ENCODE results near the gene PODN.

PODN gene

DNA sequence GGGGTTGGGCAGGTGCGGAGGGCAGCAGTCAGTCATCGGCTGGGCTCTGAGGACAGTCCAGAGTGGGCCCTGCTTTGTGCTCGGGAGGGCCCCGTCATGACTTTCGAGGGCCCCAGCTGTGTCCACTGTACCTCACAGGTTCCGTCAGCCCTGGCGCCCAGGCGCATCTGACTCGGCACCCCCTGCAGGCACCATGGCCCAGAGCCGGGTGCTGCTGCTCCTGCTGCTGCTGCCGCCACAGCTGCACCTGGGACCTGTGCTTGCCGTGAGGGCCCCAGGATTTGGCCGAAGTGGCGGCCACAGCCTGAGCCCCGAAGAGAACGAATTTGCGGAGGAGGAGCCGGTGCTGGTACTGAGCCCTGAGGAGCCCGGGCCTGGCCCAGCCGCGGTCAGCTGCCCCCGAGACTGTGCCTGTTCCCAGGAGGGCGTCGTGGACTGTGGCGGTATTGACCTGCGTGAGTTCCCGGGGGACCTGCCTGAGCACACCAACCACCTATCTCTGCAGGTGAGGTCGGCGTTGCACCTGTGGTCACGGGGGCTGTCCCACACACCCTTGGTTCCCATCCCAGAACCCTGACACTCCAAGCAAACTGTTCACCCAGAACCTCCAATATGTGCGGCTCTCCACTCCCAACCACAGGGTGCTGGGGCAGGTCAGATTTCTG, 7.8 kb downstream of the PODN start:
- no peak for DNase-seq
- TF ChIP-seq, protein P1, sequence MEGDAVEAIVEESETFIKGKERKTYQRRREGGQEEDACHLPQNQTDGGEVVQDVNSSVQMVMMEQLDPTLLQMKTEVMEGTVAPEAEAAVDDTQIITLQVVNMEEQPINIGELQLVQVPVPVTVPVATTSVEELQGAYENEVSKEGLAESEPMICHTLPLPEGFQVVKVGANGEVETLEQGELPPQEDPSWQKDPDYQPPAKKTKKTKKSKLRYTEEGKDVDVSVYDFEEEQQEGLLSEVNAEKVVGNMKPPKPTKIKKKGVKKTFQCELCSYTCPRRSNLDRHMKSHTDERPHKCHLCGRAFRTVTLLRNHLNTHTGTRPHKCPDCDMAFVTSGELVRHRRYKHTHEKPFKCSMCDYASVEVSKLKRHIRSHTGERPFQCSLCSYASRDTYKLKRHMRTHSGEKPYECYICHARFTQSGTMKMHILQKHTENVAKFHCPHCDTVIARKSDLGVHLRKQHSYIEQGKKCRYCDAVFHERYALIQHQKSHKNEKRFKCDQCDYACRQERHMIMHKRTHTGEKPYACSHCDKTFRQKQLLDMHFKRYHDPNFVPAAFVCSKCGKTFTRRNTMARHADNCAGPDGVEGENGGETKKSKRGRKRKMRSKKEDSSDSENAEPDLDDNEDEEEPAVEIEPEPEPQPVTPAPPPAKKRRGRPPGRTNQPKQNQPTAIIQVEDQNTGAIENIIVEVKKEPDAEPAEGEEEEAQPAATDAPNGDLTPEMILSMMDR (IDR thresholded peaks at IDR 0.05; ENCODE audit: low read depth, low read length), result no peak
- Histone ChIP-seq H3K9me3 (no peaks in the 10 kb centered on the region), H3K4me3 (ENCODE audit: low read depth, low read length) (no peak overlapping the region), H3K4me1 (no peaks in the 10 kb centered on the region), H3K27me3 (no peaks in the 10 kb centered on the region), H3K36me3 (no peaks in the 10 kb centered on the region)

DNA sequence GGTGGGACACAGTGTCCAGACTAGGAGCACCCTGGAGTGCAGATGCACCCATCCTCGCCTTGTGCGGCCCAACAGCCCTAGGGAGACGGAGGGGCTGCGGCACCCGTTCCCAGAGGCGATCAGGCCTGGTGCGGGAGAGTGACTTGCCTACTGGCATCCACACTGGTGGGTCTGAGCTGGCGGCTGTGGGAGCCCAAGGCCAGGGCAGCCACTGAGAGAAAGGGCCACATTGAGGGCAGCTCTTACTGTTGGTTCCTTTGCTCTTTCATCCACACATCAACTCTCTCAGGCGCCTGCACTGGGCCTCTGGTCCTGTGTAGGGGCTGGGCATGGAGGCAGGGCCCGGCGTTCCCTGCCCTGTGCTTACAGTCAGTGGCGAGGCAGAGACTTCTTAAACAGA, 8.6 kb downstream of the PODN start:
- no peaks in the 10 kb centered on the region for H3K4me1 ChIP-seq

DNA sequence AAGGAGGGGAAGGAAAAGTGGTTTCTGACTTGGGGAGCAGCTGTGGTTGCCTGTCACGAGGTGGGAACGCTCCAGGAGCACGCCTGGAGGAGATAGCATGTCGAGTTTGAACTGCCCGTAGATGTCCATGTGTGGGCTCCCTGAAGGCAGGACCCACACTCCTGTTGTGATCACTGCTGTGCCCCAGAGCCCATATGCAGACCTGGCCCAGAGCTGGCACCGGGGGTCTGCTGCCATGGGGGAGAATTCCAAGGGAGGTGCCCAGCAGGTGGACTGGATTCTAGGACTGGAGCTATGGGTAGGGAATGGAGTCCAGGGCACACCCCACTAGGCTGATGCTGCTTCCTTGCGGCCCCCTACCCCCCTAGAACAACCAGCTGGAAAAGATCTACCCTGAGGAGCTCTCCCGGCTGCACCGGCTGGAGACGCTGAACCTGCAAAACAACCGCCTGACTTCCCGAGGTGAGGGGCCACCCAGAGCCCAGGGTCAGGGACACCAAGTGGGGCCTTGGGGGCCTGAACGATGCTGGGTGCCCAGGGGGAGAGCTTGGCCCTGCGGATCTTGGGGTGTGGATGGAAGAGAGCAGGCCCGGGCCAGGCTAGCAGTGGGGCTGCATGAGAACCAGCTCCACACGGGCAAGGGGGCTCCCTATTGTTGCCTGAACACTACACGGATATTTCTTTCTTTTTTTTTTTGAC, 9.3 kb downstream of the PODN start:
- TF ChIP-seq, protein P1 (IDR thresholded peaks at IDR 0.05; ENCODE audit: low read depth, low read length), result no peak
- Histone ChIP-seq H3K4me3 (ENCODE audit: low read depth, low read length) (no peak overlapping the region), H3K27me3 (no peaks in the 10 kb centered on the region), H3K9me3 (no peaks in the 10 kb centered on the region), H3K4me1 (no peaks in the 10 kb centered on the region), H3K36me3 (no peaks in the 10 kb centered on the region)
- no peak for DNase-seq

More for the DNA sequence above, 8.6 kb downstream of the PODN start:
- TF ChIP-seq, protein P1 (IDR thresholded peaks at IDR 0.05; ENCODE audit: low read depth, low read length), result no peak
- DNase-seq, result no peak
- Histone ChIP-seq H3K4me3 (ENCODE audit: low read depth, low read length) (no peak overlapping the region), H3K36me3 (no peaks in the 10 kb centered on the region), H3K27me3 (no peaks in the 10 kb centered on the region), H3K9me3 (no peaks in the 10 kb centered on the region)

DNA sequence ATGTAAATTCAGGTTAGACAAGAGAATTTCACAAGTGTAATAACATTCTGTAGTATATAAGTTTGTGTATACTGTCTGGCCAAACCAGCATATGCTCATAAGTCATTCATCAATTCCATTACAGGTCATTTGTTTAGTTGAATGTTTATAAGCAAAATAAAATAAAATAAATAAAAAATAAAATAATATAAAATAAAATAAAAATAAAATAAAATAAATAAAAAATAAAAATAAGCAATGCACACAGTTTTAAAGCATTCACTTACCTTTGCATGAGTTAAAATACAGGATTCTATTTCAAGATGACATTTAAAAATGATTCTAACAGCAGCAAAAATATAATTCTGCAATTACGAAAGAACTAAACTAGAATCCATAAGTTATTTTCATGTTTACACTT, 9.9 kb downstream of the PODN start:
- no peaks in the 10 kb centered on the region for H3K4me1 ChIP-seq
- no peak for DNase-seq
- TF ChIP-seq, protein P1 (IDR thresholded peaks at IDR 0.05; ENCODE audit: low read depth, low read length), result no peak
- H3K4me3 ChIP-seq (ENCODE audit: low read depth, low read length), result no peak overlapping the region
- H3K27me3 ChIP-seq, result no peaks in the 10 kb centered on the region
- no peaks in the 10 kb centered on the region for H3K36me3 ChIP-seq
- no peaks in the 10 kb centered on the region for H3K9me3 ChIP-seq

DNA sequence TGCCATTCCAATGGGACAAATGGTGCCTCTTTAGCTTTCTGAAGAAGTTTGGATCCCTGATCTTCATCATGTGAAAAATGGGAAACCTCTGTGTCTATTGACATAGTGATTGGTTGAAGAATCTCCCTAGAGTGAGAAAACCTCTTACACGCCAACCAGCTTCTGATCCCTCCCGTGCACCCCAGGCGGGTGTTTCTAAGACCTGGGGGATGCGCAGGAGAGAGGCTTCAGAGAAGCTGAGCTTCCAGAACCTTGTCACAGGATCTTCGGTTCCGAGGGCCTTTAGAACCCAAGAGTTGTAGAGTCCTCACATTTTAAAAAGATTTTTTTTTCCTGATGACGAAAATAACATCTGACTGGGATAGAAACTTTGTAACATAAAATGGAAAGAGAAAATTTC, 11.3 kb downstream of the PODN start:
- no peak overlapping the region for H3K4me3 ChIP-seq (ENCODE audit: low read depth, low read length)
- H3K27me3 ChIP-seq, result no peaks in the 10 kb centered on the region
- TF ChIP-seq, protein P1 (IDR thresholded peaks at IDR 0.05; ENCODE audit: low read depth, low read length), result no peak
- no peaks in the 10 kb centered on the region for H3K9me3 ChIP-seq
- no peaks in the 10 kb centered on the region for H3K36me3 ChIP-seq
- DNase-seq, result no peak
- H3K4me1 ChIP-seq, result no peaks in the 10 kb centered on the region

DNA sequence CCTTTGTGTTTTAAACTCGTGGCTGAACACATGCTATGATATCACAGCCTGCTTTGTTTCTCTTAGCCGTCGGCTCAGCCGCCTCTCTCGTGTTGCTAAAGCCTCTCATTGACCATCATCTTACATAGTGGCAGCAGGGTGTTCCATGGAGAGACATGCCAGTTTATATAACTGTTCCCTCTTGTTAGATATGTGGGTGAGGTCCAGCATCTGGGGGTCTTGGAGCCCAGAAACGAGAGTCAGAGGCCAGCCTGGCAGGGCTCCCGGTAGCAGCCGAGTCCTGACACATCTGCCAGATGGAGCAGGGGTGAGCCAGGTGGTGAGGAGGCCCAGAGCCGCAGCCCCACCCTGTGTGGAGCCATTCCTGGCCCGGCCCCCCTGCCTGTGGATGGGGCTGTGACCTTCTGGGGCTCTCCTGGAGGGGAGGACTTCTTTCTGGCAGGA, 11.9 kb downstream of the PODN start:
- Histone ChIP-seq H3K4me3 (ENCODE audit: low read depth, low read length) (no peak overlapping the region), H3K27me3 (no peaks in the 10 kb centered on the region), H3K36me3 (no peaks in the 10 kb centered on the region), H3K4me1 (no peaks in the 10 kb centered on the region), H3K9me3 (no peaks in the 10 kb centered on the region)
- DNase-seq, result no peak
- TF ChIP-seq, protein P1 (IDR thresholded peaks at IDR 0.05; ENCODE audit: low read depth, low read length), result no peak
